ENCODE data around the gene GPR55. TPM values are rescaled to one million over a fixed set of nuclear protein-coding genes. Genes with fewer than 3 reads are reported as not detected.

GPR55 gene
- total RNA-seq, 1 experiment from 2014 or later, result not detected

DNA sequence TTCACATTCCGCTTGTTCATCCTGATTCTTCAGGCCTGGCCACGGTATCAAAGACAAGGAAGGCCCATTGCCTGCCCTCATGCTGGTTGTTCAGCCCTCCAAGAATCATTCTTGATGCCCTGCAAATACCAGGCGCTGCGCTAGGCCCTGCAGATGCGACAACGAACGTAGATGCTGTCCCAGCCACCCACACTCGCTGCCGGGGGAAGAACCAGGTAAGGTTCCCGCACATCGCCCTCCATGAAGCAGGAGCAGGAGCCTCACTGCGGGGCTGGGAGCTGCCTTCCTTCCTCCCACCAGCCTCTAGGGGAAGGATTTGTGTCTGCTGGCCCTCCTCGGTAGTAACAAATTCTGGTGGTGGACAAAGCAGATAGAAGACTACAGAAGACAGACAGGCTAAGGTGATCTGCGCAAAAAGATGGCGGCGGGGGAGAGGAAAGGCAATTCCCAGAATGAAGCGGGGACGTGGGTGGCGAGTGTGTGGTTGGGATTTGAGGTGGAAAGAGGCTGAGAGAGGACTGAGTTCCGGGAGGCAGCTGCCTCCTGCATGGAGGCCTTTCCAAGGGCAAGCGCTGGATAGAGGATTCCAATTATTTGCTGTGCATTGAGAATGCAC is 19.8 kb upstream of the GPR55 start:
- Histone ChIP-seq H2BK20ac (ENCODE audit: low read depth, low read length, poor library complexity, severe bottlenecking) (no peak overlapping the region), H2AK5ac (ENCODE audit: insufficient read length, low read length) (no peak overlapping the region), H4K8ac (replicated peaks; ENCODE audit: insufficient read length, low read depth, low read length) (no peak overlapping the region), H3K79me2 (ENCODE audit: insufficient read depth, low read length) (no peaks in the 10 kb centered on the region), H4K91ac (ENCODE audit: insufficient read length, low read depth, low read length) (no peak overlapping the region), H3K4me1 (ENCODE audit: insufficient read depth, low read length) (no peaks in the 10 kb centered on the region), H2AFZ (ENCODE audit: low read length) (no peak overlapping the region), H2BK5ac (ENCODE audit: insufficient read length, low read length) (no peak overlapping the region), H3K56ac (ENCODE audit: insufficient read length, low read depth, low read length) (no peak overlapping the region), H2BK12ac (ENCODE audit: insufficient read length, low read depth, low read length) (no peak overlapping the region), H2BK120ac (ENCODE audit: low read depth, low read length, poor library complexity, severe bottlenecking) (no peak overlapping the region), H2BK15ac (ENCODE audit: low read depth, low read length) (no peak overlapping the region), H3K27ac (ENCODE audit: insufficient read length, low read depth, low read length) (no peak overlapping the region), H3K9ac (ENCODE audit: extremely low read depth, insufficient read length, low read length) (no peak overlapping the region), H3T11ph (ENCODE audit: low read length) (no peak overlapping the region), H4K5ac (ENCODE audit: insufficient read length, low read depth, low read length) (no peak overlapping the region), H4K20me1 (ENCODE audit: control insufficient read depth, insufficient read depth, insufficient read length) (no peaks in the 10 kb centered on the region), H3K23me2 (ENCODE audit: insufficient read length, low read depth, low read length, poor library complexity, severe bottlenecking) (no peaks in the 10 kb centered on the region), H3K4me2 (ENCODE audit: insufficient read depth, insufficient read length, low read length) (no peak overlapping the region), H3K79me1 (ENCODE audit: insufficient read depth, low read depth, low read length, poor library complexity, severe bottlenecking) (no peaks in the 10 kb centered on the region), H3K14ac (ENCODE audit: insufficient read depth, low read length) (no peak overlapping the region), H3K27me3 (ENCODE audit: insufficient read depth, low read length) (no peaks in the 10 kb centered on the region), H3K9me3 (ENCODE audit: control insufficient read depth, low read depth, low read length) (no peaks in the 10 kb centered on the region), H3K23ac (ENCODE audit: insufficient read length, low read depth, low read length) (no peak overlapping the region), H3K18ac (ENCODE audit: insufficient read length, low read depth, low read length) (no peak overlapping the region), H3K4ac (ENCODE audit: low read depth, low read length) (no peak overlapping the region)
- H3K27ac Mint-ChIP-seq, result no peak overlapping the region
- no peak for DNase-seq
- TF ChIP-seq, protein P1, sequence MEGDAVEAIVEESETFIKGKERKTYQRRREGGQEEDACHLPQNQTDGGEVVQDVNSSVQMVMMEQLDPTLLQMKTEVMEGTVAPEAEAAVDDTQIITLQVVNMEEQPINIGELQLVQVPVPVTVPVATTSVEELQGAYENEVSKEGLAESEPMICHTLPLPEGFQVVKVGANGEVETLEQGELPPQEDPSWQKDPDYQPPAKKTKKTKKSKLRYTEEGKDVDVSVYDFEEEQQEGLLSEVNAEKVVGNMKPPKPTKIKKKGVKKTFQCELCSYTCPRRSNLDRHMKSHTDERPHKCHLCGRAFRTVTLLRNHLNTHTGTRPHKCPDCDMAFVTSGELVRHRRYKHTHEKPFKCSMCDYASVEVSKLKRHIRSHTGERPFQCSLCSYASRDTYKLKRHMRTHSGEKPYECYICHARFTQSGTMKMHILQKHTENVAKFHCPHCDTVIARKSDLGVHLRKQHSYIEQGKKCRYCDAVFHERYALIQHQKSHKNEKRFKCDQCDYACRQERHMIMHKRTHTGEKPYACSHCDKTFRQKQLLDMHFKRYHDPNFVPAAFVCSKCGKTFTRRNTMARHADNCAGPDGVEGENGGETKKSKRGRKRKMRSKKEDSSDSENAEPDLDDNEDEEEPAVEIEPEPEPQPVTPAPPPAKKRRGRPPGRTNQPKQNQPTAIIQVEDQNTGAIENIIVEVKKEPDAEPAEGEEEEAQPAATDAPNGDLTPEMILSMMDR (conservative IDR thresholded peaks at IDR 0.05), result no peak
- WGBS (ENCODE audit: extremely low coverage, insufficient read length, low lambda C conversion rate), result no CpG with 5 or more reads among the region's 21 CpGs
- no peak overlapping the region for H3K4me3 Mint-ChIP-seq
- peaks cover 0 to 5% of the 10 kb centered on the region in 2 experiments; a peak in 3 of 4 replicates for H3K4me1 Mint-ChIP-seq
- peaks cover 2% of the 10 kb centered on the region for H3K27me3 Mint-ChIP-seq (ENCODE audit: low read depth)
- H3K36me3 Mint-ChIP-seq (ENCODE audit: insufficient read depth in 1 of 3, low read depth in 3 of 3), result no peaks in the 10 kb centered on the region
- H3K9me3 Mint-ChIP-seq, result no peaks in the 10 kb centered on the region
